ENCODE measurements around the gene MED27. TPM values are rescaled to one million over a fixed set of nuclear protein-coding genes. Genes with fewer than 3 reads are reported as not detected.
"Not testable (repeated sequence)": the region's sequence is repeated elsewhere in the genome, so short reads cannot be mapped to it uniquely, and the experiment has no call there.

MED27 gene
- total RNA-seq, 2 donors from 2014 or later = 28.3 to 31.8 TPM

GRCh38 chr9:131951905-131952304 lies 127.8 kb downstream of the MED27 start:
- H3K36me3 Mint-ChIP-seq = no peaks in the 10 kb centered on the region
- ATAC-seq = no peak
- no peak for DNase-seq (ENCODE audit: low spot score in 2 of 2)
- H3K27ac Mint-ChIP-seq = no peak overlapping the region
- H3K9me3 Mint-ChIP-seq = no peaks in the 10 kb centered on the region

- Mint-ChIP-seq H3K36me3 (no peaks in the 10 kb centered on the region), H3K9me3 (no peaks in the 10 kb centered on the region), H3K27ac (no peak overlapping the region)
- DNase-seq (ENCODE audit: low spot score in 2 of 2) (no peak), ATAC-seq (no peak)
Measured at GRCh38 chr9:131951155-131951554, 128.5 kb downstream of the MED27 start.

GRCh38 chr9:131950487-131950886 lies 129.2 kb downstream of the MED27 start:
- H3K27ac Mint-ChIP-seq = no peak overlapping the region
- H3K36me3 Mint-ChIP-seq = no peaks in the 10 kb centered on the region
- DNase-seq (ENCODE audit: low spot score in 2 of 2) (no peak), ATAC-seq (no peak)
- H3K9me3 Mint-ChIP-seq = no peaks in the 10 kb centered on the region

- DNase-seq (ENCODE audit: low spot score in 2 of 2) (no peak), ATAC-seq (no peak)
- no peaks in the 10 kb centered on the region for H3K9me3 Mint-ChIP-seq
- H3K36me3 Mint-ChIP-seq = no peaks in the 10 kb centered on the region
- H3K27ac Mint-ChIP-seq = no peak overlapping the region
Measured at GRCh38 chr9:131946180-131946579, 133.5 kb downstream of the MED27 start.

- no peak for ATAC-seq
Measured at GRCh38 chr9:131943351-131943841, 136.3 kb downstream of the MED27 start.

GRCh38 chr9:131942146-131942720 lies 137.4 kb downstream of the MED27 start:
- Mint-ChIP-seq H3K27ac (no peak overlapping the region), H3K9me3 (no peaks in the 10 kb centered on the region), H3K36me3 (no peaks in the 10 kb centered on the region)
- ATAC-seq (no peak), DNase-seq (ENCODE audit: low spot score in 2 of 2) (no peak)

More at GRCh38 chr9:131943351-131943841, 136.3 kb downstream of the MED27 start:
- Mint-ChIP-seq H3K36me3 (no peaks in the 10 kb centered on the region), H3K27ac (no peak overlapping the region), H3K9me3 (no peaks in the 10 kb centered on the region)
- no peak for DNase-seq (ENCODE audit: low spot score in 2 of 2)

GRCh38 chr9:131937451-131937850 lies 142.2 kb downstream of the MED27 start:
- Mint-ChIP-seq H3K36me3 (peaks cover 0 to 10% of the 10 kb centered on the region in 2 donors), H3K27ac (no peak overlapping the region), H3K9me3 (no peaks in the 10 kb centered on the region)
- ATAC-seq (no peak), DNase-seq (ENCODE audit: low spot score in 2 of 2) (no peak)

GRCh38 chr9:131936929-131937328 lies 142.7 kb downstream of the MED27 start:
- DNase-seq (ENCODE audit: low spot score in 2 of 2) = no peak
- no peak overlapping the region for H3K27ac Mint-ChIP-seq
- no peaks in the 10 kb centered on the region for H3K9me3 Mint-ChIP-seq
- peaks cover 0 to 10% of the 10 kb centered on the region in 2 donors for H3K36me3 Mint-ChIP-seq
- ATAC-seq = no peak

GRCh38 chr9:131934673-131935072 lies 145.0 kb downstream of the MED27 start:
- Mint-ChIP-seq H3K9me3 (no peaks in the 10 kb centered on the region), H3K36me3 (peaks cover 0 to 10% of the 10 kb centered on the region in 2 donors), H3K27ac (no peak overlapping the region)
- DNase-seq (ENCODE audit: low spot score in 2 of 2) (no peak), ATAC-seq (no peak)

GRCh38 chr9:131927091-131927490 lies 152.6 kb downstream of the MED27 start:
- no peaks in the 10 kb centered on the region for H3K9me3 Mint-ChIP-seq
- ATAC-seq = no peak

GRCh38 chr9:131926360-131926922 lies 153.2 kb downstream of the MED27 start:
- no peaks in the 10 kb centered on the region for H3K9me3 Mint-ChIP-seq
- ATAC-seq (no peak), DNase-seq (ENCODE audit: low spot score in 2 of 2) (no peak)
- no peak overlapping the region for H3K27ac Mint-ChIP-seq
- H3K36me3 Mint-ChIP-seq = no peaks in the 10 kb centered on the region

More at GRCh38 chr9:131927091-131927490, 152.6 kb downstream of the MED27 start:
- DNase-seq (ENCODE audit: low spot score in 2 of 2) = no peak
- Mint-ChIP-seq H3K36me3 (no peaks in the 10 kb centered on the region), H3K27ac (no peak overlapping the region)

GRCh38 chr9:131925677-131926177 lies 153.9 kb downstream of the MED27 start:
- H3K27ac Mint-ChIP-seq = no peak overlapping the region
- ATAC-seq (no peak), DNase-seq (ENCODE audit: low spot score in 2 of 2) (no peak)
- no peaks in the 10 kb centered on the region for H3K9me3 Mint-ChIP-seq
- no peaks in the 10 kb centered on the region for H3K36me3 Mint-ChIP-seq

- peak overlapping the region in 1 of 2 donors; percentile 10 for H3K27ac Mint-ChIP-seq
- H3K9me3 Mint-ChIP-seq = no peaks in the 10 kb centered on the region
- ATAC-seq = no peak
- no peaks in the 10 kb centered on the region for H3K36me3 Mint-ChIP-seq
- DNase-seq (ENCODE audit: low spot score in 2 of 2) = no peak
Measured at GRCh38 chr9:131923766-131924165, 155.9 kb downstream of the MED27 start.

GRCh38 chr9:131923132-131923671 lies 156.5 kb downstream of the MED27 start:
- no peak overlapping the region for H3K27ac Mint-ChIP-seq
- no peak for ATAC-seq
- no peaks in the 10 kb centered on the region for H3K36me3 Mint-ChIP-seq
- H3K9me3 Mint-ChIP-seq = no peaks in the 10 kb centered on the region
- no peak for DNase-seq (ENCODE audit: low spot score in 2 of 2)

- H3K36me3 Mint-ChIP-seq; H3K9me3 Mint-ChIP-seq; H3K27ac Mint-ChIP-seq; DNase-seq (ENCODE audit: low spot score in 2 of 2); ATAC-seq: not testable (repeated sequence)
Measured at GRCh38 chr9:131921635-131922034, 158.0 kb downstream of the MED27 start.

- Mint-ChIP-seq H3K27ac (no peak overlapping the region), H3K36me3 (no peaks in the 10 kb centered on the region), H3K9me3 (no peaks in the 10 kb centered on the region)
- no peak for DNase-seq (ENCODE audit: low spot score in 2 of 2)
- no peak for ATAC-seq
Measured at GRCh38 chr9:131919216-131919615, 160.5 kb downstream of the MED27 start.

GRCh38 chr9:131918481-131918880 lies 161.2 kb downstream of the MED27 start:
- H3K36me3 Mint-ChIP-seq = no peaks in the 10 kb centered on the region
- H3K9me3 Mint-ChIP-seq = no peaks in the 10 kb centered on the region
- H3K27ac Mint-ChIP-seq = no peak overlapping the region
- no peak for DNase-seq (ENCODE audit: low spot score in 2 of 2)
- no peak for ATAC-seq

- Mint-ChIP-seq H3K36me3 (no peaks in the 10 kb centered on the region), H3K27ac (no peak overlapping the region), H3K9me3 (no peaks in the 10 kb centered on the region)
- DNase-seq (ENCODE audit: low spot score in 2 of 2) = no peak
- ATAC-seq = no peak
Measured at GRCh38 chr9:131917009-131917408, 162.7 kb downstream of the MED27 start.

Data from activated naive CD4-positive, alpha-beta T cell treated with anti-CD3 and anti-CD28 coated beads, Interleukin-2, amount 50 U/mL, for 72 hours (primary cell).